ENCODE results near the gene KAZN.

Gene KAZN

DNA sequence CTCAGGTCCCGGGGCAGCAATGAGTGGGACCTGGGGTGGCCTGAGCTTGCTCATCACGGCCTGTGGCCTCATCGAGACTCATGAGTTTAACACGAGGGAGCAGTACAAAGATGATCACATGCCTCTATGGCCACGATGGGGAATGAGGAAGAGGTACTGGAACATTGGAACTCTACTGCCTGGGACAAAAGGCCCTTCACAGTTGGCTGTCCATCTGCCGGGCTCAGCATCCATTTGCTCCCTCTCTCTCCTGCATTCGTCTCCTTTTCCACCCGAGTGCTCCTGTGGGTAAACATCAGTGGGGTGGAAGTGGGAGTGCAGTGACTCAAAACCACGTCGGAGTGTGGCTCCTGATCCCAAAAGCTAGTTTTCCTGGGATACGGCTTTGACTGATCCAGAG is 124.9 kb downstream of the KAZN start:
- DNase-seq, result no peak

DNA sequence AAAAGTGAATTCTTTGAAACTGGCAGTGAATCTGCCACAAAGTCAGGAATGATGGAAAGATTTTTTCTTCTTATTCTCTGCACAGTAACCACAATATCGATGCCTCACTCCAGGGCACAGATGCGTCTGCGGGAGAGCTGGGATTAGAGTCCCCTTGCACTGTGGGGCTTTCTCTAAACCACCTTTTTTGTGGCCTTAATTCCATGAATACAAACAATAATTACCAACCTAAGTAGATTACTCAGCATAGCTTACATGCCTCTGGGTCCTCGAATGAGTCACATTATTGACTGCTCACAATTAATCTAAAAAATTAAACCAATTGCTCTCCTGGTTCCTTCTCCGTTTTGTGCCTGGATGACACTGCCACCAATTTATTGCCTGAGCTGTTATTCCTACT is 125.8 kb downstream of the KAZN start:
- no peak for DNase-seq

DNA sequence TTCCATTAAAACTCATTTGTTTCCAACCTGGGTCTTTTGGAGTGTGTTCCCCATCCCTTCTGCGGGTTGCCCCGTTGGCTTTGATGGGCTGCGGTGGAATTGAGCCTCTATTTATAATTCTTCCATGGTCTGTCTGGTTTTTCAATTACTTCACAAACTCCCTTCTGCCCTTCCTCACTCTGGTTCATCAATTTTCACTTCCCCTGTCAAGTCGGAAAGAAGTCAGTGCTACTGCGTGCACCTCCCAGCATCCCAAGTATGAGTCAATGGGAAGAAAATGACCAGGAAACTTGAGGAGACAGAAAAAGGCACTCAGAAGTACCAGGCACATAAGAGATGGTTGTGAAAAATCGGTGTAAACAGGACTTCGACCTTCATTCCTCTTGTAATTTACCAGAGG is 126.2 kb downstream of the KAZN start:
- no peak for DNase-seq

DNA sequence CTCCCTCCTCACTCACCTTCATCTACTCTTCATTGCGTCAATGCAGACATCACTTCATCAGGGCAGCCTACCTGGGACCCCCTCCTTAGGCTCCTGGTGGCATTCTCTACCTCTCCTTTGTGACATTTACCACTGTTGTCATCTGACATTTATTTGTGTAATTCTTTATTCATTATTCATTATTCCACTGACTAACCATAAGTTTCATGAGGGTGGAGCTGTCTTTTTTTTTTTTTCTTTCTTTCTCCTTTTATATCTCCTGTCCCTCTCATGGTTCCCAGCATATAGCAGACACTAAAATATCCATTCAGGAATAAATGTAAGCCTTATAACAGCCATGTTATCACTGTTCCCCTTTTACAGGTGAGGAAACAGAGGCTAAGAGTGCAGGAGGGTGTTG is 126.8 kb downstream of the KAZN start:
- no peak for DNase-seq

DNA sequence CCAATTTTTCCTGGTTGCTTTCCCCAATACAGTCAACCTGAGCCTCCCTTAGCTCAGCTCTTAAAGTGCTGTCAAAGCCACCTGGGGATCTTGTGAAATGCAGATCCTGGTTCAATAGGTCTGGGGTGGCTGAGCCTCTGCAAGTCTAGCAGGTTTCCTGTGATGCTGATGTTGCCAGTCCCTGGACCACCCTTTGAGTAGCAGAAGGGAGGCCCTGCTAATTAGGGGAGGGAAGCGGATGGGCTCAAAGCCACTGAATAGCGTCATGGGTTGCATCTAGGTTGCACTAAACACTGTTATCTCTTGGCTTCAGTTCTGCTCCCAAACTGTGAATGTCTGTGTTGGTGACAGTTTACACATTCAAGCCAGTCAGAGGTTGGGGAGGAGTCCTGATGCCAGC is 127.2 kb downstream of the KAZN start:
- DNase-seq, result no peak

DNA sequence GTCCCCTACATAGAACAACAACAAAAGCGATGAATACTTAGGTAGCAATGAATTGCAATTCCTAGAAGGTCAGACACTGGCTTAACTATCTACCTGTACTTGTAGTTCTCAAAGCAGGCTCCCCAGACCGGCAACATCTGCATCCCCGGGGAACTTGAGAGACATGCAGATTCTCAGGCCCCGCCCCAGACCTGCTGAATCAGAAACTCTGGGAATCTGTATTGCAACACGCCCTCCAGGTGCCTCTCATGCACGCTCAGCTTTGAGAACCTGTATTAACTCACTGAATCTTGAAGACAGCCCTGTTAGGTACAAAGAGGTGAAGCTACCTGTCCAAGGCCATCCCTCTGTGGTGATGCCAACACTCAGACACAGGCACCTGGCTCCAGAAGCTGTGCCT is 128.1 kb downstream of the KAZN start:
- no peak for DNase-seq

DNA sequence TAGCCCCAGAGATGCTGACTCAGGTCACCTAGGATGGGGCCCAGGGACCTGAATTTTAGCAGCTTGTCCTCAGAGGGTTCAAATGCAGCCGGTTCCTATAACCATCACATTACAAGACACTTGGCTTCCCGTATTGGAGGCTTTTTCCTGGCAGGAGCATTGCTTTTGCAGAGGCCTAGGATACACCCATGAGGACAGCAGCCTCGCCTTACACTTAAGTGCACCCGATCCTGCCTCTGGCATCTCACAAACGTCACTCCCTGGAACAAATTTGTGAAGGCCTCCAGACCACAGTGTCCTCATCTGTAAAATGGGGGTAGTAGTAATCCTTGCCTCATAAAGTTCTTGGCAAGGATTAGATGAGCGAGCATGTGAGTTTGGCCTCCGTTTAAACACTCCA is 130.0 kb downstream of the KAZN start:
- DNase-seq, result no peak

DNA sequence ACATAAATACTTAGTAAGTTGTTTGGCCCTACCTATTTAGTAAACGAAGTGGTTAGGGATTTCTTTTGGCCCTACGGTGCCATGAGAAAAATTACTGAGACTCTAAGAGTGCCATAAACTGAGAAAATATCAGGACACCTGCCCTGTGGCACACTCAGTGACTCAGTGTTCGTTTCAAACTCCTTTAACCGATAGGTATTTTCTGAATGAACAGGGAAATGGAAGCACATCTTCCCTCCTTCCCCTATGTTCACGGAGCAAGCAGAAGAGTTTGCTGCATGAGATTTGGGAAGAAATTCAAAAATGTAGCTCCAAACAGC is 134.2 kb downstream of the KAZN start:
- no peak for DNase-seq

DNA sequence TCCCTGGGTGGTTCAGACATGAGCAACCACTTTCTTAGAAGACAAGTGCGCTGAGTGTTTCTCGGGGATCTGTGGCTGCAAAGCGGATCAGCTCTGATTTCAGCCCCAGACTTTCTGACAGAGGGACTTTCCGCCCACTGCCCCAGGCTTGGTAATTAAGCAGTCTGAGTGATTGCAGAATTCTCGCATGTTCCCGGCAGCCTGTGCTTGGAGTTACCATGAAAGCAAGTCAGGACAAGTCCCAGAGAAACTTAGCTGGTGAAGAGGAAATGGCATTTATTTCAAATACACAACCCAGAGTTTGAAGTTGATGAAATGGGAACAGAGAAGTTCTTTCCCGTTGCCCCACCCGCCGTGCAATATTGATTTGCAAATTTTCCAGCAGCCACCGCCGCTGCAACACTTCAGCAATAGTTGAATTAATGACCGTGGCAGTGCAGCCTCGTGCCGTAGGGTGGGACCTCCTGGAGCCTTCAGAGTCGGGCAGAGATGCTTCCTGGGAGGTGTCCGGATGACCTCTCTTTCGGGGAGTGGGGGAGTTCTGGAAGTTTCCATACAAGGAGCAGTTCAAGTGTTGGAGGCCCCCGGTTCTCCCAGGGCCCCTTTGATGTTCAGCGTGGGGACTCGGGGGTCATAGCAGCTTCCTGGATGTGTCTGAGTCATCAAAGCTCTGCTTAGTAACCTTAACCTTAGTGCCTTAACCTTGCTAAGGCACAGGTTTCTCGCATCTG is 134.7 kb downstream of the KAZN start:
- DNase-seq, result peak; percentile 11

DNA sequence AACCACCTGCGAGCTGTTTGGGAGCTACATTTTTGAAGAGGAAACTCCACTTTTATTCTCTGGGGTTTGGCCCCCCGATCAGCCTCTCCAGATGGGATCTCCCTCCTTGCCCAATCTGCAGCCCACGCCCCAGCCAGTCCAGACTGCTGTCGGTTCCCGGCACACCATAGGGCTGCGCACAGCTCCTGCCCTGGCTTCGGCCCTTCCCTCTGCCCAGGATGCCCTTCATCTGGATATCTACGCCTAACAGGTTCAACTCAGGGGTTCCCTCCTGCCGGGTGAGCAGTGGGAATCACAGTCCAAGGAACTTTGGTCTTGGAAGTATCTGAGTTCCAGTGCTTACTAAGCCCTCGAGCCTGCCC is 135.3 kb downstream of the KAZN start:
- no peak for DNase-seq

DNA sequence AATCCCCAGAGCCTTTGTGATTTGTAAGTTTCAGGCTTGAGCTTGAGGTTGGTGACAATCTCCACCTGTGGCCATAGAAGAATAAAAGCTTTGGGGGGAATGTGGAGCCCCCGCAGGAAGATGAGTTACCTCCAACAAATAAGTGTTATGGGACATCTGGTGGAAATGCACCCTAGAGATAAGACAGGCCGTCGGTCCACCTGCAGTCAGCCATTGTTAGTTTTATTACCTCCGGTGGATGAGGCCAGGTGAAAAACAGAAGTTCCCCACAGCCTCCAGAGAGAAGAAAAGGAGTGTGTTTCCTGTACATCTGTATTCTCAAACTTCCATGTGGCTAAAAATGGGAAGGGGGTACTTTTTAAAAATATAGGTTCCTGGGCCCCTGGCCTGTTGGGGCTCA is 137.4 kb downstream of the KAZN start:
- no peak for DNase-seq

DNA sequence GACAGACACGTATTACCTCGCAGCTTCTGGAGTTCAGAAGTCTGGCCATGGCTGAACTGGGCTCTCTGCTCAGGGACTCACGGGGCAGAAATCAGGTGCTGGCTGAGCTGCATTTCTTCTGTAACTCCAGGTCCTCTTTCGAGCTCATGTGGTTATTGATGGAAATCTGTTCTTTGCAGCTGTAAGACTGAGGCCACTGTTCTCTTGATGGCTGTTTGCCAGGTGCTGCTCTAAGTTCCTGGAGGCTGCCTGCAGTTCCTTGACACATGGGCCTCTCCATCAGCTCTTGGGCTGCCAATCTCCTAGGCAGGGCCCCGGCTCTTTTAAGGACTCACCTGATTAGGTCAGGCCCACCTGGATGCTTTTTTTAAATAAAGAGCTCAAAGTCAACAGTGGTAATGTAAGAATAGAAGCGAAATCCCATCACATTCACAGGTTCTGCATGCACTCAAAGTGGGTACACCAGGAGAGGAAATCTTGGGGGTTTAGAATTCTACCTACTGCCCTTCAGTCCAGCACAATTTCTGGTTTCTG is 139.1 kb downstream of the KAZN start:
- no peak for DNase-seq

DNA sequence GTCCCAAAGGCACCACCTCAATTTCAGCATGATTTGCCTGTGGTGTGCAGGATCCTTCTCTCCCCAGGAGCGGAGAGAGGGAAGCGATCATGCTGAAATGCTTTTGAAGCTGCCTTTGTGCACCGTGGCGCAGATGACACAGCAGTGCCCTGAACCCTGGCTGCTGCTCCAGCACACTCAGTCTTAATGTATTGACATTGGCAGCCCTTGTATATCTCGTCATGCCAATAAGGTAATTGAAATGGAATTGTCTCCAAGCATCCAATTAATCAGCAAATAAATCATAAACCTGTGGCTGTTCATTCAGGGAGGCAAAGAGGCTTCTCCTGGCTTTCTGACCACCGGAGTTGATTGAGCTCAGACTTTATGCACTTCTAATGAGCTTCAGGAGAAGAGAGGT is 139.8 kb downstream of the KAZN start:
- no peak for DNase-seq

DNA sequence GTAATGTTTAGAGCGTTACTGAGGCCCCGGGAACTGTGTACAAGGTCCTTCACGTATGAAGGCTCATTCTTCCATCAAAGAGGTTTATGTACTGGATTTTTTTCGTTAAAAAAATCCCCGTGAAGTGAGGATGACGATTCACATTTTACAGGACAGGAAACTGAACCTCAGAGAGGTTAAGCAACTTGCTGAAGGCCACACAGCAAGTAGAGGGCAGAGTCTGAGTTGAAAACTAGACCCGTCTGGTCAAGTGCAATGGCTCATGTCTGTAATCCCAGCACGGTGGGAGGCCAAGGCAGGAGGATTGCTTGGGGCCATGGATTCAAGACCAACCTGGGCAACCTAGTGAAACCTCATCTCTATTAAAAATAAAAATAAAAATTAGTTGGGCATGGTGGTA is 140.2 kb downstream of the KAZN start:
- DNase-seq, result no peak

DNA sequence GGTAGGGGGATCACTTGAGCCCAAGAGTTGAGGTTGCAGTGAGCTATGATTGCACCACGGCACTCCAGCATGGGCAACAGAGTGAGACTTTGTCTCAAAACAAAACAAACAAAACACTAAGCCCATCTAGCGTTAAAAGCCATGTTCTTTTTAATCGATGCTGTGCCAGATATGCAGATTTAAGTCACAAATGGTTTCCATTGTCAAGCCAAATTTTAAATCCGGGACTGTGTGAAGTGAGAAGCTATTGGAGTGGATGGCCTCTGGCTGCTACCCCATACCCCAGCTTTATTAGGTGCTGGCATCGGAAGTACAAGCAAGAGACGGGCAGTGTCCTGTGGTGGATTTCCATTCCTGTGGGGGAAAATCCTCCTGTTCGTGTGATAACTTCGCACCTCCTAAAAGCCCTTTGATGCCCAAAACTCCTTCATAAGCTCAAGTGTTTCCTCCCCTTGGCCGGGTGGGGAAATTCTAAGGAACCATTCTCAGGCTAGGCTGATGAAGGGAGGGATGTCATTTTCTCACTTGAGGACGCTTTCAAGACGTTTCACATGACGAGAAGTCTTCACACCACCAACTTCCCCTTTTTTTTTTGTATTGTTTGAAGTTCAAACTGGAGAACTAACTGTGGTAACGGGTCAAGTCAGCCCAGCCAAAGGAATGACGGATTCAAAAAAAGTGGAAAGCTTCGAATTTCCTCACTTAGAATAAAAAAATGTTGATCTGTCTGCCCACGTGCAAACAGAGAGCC is 140.8 kb downstream of the KAZN start:
- DNase-seq, result no peak

DNA sequence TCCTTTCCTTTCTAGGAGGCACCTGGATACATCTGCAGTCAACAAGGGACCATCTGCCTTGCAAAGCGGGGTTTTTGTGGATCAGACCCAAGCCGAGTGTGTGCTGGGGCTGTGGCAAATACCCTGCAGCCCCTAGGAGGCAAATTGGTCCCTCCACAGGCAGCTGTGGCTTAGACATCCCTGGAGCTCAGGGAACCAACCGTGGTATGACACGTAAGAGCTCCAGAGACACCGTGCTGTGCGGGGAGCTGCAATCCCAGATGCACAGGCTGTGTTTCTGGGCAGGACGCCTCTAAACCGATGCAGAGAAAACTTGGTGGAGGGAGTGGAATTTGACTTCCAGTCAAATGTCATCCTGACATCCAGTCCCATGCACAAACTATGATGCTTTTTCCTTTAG is 141.5 kb downstream of the KAZN start:
- no peak for DNase-seq

DNA sequence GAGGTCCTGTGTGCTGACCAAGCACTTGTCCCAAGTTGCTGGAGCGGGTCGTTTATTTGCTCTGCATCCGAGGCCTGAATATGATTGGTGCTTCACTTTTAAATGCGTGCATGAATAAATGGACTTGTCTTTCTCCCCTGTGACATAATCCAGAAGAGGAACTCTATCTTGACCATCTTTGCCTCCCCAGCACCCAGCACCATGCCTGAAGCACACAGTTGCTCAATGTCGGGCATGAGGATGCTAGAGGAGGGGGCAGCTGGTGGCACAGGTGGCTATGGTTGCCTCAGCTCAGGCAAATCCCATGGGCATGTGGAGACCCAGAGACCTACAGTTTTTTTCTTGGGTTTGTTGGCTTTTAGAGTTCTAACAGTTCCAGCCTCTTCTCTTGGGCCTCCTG is 142.6 kb downstream of the KAZN start:
- no peak for DNase-seq

DNA sequence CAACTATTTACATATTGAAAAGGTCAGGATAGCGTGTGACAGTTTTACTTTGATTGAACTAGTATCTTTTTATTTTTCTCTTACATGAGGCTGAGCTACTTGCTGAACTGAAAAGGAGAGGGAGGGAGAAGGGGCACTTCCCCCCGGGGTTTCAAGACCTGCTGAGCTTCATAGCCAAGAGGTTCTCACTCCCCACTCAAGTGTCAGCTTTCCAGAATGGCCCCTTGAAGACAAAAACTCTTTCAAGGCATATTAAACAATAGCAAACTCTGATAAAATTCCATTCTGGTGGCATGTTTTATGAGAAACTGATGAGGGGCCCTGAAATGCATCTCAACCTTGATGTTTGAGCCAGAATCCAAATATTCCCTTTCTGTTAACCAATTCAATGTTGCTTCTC is 143.0 kb downstream of the KAZN start:
- DNase-seq, result no peak

DNA sequence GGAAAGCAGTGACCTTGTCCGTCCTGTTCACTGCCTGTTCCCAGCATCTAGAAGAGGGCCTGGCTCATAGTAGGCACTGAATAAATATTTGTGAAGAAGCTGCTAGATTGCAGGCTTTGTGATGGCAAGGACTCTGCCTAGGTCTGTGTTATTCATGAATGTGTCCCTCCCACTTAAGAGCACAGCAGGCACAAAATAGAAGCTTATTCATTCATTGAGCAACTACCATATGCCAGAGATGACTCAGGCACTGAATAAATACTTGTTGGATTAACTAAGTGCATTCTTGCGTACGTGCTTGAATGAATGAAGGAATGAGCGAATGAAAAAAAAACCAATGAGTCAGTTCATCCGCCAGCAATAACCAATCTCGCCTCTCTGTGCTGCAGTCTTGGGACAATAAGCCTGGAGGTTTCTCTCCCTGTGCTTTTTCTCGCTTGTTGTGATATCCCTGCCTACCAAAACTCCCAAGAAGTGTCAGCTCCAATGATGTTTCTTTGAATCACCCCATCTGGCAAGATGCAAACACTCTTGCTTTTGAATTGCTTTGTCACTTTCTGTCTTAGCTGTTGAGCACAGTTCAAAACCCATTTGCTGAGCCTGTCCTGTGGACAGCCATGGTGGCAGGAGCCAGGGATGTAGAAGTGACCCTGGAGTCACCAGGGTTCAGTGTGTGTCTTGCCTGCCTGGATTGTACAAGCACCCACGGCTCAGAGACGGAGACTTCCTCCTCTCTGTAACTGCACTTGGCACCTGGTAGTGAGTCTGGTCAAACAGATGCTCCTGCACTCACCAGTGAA is 143.9 kb downstream of the KAZN start:
- peak; percentile 95 for DNase-seq

DNA sequence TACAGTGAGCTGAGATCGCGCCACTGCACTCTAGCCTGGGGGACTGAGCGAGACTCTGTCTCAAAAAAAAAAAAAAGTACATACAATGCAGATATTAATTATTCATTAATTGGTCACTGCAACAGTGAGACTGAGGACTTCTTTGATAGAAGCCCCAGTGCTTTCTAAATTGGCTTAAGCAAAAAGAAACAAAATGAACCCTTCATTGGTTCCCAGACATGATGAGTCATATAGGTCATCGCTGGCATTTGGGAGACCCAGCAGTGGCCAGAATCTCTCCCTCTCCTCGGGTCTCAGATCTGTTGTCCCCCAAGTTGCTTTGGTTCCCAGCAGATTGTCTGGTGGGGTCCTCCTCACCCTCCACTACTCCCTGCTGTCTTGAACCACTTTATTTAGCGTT is 144.9 kb downstream of the KAZN start:
- no peak for DNase-seq

DNA sequence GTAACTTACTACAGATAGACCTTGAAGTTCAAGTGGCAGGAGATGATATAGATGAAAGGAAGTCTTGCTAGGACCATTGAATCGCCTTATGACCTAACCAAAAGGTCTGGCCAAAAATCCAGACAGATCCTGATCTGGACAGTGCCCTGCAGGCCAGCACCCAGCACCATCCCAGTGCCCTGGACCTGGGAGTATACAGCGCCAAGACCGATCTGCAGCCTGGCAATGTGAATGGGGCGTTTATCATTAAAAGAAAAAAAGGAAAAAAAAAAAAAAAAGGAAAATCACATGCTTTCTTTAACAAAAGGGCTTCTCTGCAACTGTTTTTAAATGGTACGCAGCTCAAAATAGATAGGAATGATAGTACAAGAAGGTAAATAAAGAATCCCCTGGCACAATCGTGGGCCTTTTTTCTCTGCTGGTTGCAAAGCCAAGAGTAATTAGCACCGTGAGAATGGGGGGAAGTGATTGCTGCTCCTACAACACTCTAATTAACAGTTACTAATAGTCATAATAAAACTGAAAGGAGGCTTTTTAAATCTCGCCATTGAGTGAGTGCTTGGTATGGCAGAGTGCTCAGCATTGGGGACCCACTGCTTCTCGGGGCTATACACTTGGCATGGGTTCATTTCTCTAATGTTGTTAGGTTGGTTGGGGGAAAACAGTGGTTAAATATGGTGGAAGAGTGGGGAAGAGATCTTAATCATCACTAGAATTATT is 146.7 kb downstream of the KAZN start:
- no peak for DNase-seq

DNA sequence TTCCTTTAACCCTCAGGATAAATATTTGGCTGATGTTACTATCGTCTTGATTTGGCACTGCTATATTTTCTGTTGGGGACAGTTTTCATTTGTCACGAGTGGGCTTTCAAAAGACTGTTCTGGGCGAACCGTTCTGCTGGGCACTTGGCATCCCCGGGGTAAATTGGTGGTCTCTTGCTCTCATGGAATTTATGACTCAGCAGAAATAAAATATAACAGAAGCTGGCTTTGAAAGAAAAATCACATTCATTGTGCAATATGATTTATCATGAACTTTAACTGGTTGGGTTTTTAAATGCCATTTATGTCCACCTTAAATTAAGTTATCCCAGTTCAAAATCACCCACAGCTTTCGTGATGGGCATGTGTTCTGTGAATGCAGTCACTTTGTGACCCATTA is 147.3 kb downstream of the KAZN start:
- no peak for DNase-seq

DNA sequence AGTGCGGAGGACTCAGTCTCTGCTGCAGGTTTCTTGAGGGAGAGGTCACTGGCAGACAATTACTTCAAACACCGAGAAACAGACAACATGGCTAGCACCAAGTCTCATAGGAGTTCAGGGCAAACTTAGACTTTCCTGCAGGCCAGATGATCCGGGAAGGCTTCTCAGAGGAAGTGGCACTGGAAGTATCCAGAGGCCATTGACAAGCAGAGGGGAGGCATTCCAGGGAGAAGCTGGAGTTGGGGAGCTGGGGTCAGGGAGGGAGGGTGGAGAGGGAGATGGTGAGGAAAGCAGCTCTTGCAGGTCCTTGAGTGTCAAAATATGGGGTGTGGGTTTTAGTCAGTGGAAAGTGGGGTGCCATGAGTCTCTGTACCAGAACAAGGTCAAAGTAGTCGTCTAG is 147.9 kb downstream of the KAZN start:
- DNase-seq, result no peak

All from EL (cell line).